K562 (cell line): ENCODE data around the gene TMEM151A. TPM values are rescaled to one million over a fixed set of nuclear protein-coding genes. Genes with fewer than 3 reads are reported as not detected.
A peak's percentile ranks its signal among the peaks of the same experiment; 100 is the strongest.

Experiments used
- GABPA ChIP-seq: fragments of 200-800 bp; sonication (Bioruptor generic); conservative IDR thresholded peaks from 2 replicates; pipeline ENCODE4 v1.6.1; 2016; ENCODE audit warnings: low read depth, missing genetic modification characterization, missing compliant biosample characterization
- GTF2A2 ChIP-seq: IDR thresholded peaks from 2 replicates; pipeline ENCODE4 v1.6.1; 2016; ENCODE audit warnings: mild to moderate bottlenecking, missing genetic modification characterization, missing compliant biosample characterization
- HMBOX1 ChIP-seq: sonication (generic); IDR thresholded peaks from 2 replicates; pipeline ENCODE4 v1.6.1; 2016
- MTF1 ChIP-seq: fragments of 250-450 bp; sonication (Bioruptor Pico); IDR thresholded peaks from 2 replicates; pipeline ENCODE4 v1.9.0; 2021; ENCODE audit warnings: moderate library complexity, mild to moderate bottlenecking, inconsistent platforms, borderline replicate concordance
- PHB ChIP-seq: fragments of 250-450 bp; sonication (Bioruptor Pico); IDR thresholded peaks from 2 replicates; pipeline ENCODE4 v1.5.0; 2021
- PHF8 ChIP-seq: fragments of 200-600 bp; sonication (generic); IDR thresholded peaks from 2 replicates; pipeline ENCODE4 v1.6.1; 2012; ENCODE audit warnings: mixed run types, mild to moderate bottlenecking, inconsistent platforms, low read length, moderate library complexity, borderline replicate concordance
- PRDM10 ChIP-seq: fragments of 450-650 bp; IDR thresholded peaks from 2 replicates; pipeline ENCODE4 v1.6.1; 2018; ENCODE audit not compliant: partially characterized antibody
- SMARCA5 ChIP-seq: fragments of 450-650 bp; IDR thresholded peaks from 2 replicates; pipeline ENCODE4 v1.6.1; 2016
- USF1 ChIP-seq: sonication (generic); formaldehyde crosslinking; IDR thresholded peaks from 2 replicates; pipeline ENCODE4 v1.9.0; 2022; ENCODE audit warnings: mild to moderate bottlenecking, missing genetic modification reagents
- XRCC4 ChIP-seq: IDR thresholded peaks from one replicate; pipeline ENCODE4 v1.6.1; 2011; ENCODE audit not compliant: insufficient read depth, insufficient read length; ENCODE audit errors: extremely low read depth
- ZBTB40 ChIP-seq, 2 experiments: fragments of 450-650 bp in 1 of 2; sonication (generic) in 1 of 2; formaldehyde crosslinking in 1 of 2; IDR thresholded peaks; 2 replicates each; pipeline versions ENCODE4 v1.7.1 to v1.9.0; 2016 to 2022; ENCODE audit warnings: inconsistent platforms in 1 of 2, mild to moderate bottlenecking in 1 of 2, missing genetic modification reagents in 1 of 2
- polyA plus RNA-seq, 8 experiments: library from polyadenylated mRNA; depleted of rRNA in 4 of 8; stranded (reverse) in 5 of 8; unstranded in 3 of 8; fragments of >200 nt; fragmentation: Nextera tagmentation in 2 of 8; fragmentation: Illumina TruSeq in 1 of 8; extraction: Ambion mirVana in 2 of 8; extraction: Trizol in 1 of 8; gene quantifications; 2 replicates each; pipeline versions ENCODE4 v1.2.1 to v1.2.3, GENCODE V29; 2011 to 2014; ENCODE audit warnings: inconsistent platforms in 1 of 8, missing spikeins in 1 of 8
- total RNA-seq, 7 experiments: library from RNA; depleted of rRNA in 6 of 7; stranded (reverse); fragments of >200 nt in 6 of 7; fragmentation: Illumina TruSeq in 2 of 7; extraction: Trizol in 2 of 7; gene quantifications; 2 replicates each; pipeline versions ENCODE4 v1.2.1 to v1.2.3, GENCODE V29; 2011 to 2021; ENCODE audit warnings: low replicate concordance in 1 of 7

TMEM151A gene
- total and polyA plus RNA-seq, 9 of the 15 experiments (the other 6 are each of a cell fraction or from before 2014, with no cell fraction given): not detected

- peak; percentile 76 for TF ChIP-seq PRDM10
- TF ChIP-seq MTF1 (CRISPR knock-in tag): no peak
- no peak for TF ChIP-seq ZBTB40 (IDR thresholded peaks at IDR 0.05)
- no peak for TF ChIP-seq ZBTB40 (CRISPR knock-in tag; IDR thresholded peaks at IDR 0.05)
- TF ChIP-seq XRCC4: no peak
- no peak for TF ChIP-seq USF1 (CRISPR knock-in tag)
- peak; percentile 44; the same call in 1 of the 2 replicates for TF ChIP-seq PHF8
- TF ChIP-seq SMARCA5: 0 out of 2 replicates have a peak, but pooled peaks have one; percentile 20
- no peak for TF ChIP-seq PHB (CRISPR knock-in tag)
- TF ChIP-seq GTF2A2: no peak
- TF ChIP-seq GABPA: peak; percentile 52
- TF ChIP-seq HMBOX1: peak; percentile 63; the same call in 1 of the 2 replicates
These were observed 22.5 kb upstream of the TMEM151A start (continued) for GRCh38 chr11:66268952-66269905.
